ENCODE results near the gene ETV6.

The ETV6 gene

DNA sequence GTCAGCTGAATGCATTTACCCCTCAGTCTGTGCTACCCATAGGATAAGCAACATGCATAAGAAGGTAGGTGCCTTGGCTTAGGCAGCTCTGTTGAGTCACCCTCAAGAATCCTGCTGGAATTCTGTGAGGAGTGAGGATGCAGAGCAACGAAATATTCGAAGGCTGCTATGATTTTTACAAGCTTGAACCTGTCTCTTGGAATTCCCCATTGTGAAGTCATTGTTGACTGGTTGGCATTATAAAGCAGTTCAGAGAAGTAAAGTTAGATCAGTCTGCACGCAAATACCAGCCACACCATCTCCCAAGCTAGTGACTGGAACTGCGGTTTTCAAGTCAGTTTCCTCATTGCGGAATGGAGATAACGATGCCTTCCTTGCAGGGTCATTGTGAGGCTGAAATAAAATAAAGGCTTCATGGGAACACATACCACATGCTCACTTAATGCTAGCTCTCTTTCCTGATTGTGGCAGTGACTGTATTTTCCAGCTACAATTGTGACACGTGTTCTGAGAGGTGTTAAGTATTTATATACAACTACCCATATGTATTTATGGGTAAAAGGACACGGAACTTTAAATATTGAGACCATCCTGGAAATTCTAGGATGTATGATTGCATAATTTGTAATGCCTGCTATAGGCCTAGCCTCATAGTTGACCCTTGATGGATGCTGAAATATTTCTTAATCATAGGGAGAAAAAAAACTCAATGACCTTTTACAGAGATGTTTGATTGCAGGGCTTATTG is 96.7 kb downstream of the ETV6 start:
- no peak for DNase-seq

DNA sequence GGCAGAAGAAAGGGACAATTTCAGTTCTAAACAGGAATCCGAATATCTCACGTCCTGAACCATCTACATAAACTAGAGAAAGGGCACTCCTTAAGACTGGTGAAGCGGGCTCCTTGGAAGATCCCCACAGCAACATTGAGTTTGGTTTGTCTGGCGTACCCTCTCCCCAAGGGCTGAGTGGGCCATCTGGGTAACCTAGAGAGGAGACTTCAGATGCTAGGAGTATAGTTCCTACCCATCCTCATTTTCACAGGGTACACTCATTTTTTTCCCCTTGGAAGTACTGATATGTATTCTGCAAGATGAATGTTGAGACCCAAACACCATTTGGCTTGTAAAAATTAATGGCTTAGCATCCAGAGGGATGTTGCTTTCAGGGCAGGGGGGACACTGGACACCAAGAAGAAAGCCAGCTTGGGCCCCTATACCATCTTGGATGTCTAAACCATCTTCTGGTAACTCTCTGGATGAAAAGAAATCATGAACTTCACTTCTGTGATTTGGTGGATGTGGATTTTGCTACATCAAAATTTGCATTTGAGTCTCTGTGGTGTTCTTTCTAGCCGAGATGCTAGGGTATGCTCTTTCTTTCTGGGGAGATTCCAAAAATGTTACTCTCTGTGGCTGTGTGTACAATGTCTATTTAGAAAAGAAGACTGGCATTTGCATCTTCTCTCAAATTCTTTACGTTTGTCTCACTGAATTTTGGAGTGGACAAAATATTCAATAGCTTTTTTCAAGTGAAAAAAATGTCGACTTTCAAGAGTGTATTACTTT is 97.7 kb downstream of the ETV6 start:
- no peak for DNase-seq

DNA sequence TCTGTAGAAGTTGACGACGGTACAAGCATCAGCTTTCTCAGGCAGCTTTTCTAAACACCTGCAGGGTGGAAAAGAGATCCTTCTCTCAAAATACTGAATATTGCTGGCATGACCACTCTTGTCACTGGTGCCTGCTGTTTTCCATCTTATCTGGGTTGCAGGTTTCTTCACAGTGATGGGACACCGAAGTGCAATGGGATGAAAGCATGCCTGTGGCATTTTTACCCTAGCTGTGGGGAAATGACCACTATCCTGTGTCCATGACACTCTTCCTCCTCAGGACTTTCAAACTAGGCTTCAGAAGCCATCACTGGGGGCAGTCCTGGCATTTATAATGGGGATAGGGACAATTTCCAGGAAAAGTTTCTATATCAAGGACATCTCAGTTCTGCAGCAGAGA is 98.5 kb downstream of the ETV6 start:
- DNase-seq: no peak

DNA sequence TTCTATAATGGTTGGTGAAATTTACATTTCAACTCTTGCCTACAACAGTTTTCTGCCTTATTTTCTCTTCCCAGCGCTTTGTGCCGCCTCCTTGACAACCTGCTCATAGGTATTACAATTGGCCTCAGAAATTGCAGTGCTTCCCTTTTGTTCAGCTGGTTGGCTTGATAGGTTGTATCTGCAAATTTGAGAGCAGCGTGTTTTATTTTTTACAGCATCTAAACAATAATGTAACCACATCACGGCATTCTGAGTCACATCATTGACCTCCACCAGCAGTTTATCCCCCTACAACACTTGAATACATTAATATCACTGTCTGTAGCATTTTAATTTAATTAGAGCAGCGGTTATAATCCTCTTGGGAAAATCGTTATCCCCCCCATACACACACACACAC is 99.4 kb downstream of the ETV6 start:
- no peak for DNase-seq

DNA sequence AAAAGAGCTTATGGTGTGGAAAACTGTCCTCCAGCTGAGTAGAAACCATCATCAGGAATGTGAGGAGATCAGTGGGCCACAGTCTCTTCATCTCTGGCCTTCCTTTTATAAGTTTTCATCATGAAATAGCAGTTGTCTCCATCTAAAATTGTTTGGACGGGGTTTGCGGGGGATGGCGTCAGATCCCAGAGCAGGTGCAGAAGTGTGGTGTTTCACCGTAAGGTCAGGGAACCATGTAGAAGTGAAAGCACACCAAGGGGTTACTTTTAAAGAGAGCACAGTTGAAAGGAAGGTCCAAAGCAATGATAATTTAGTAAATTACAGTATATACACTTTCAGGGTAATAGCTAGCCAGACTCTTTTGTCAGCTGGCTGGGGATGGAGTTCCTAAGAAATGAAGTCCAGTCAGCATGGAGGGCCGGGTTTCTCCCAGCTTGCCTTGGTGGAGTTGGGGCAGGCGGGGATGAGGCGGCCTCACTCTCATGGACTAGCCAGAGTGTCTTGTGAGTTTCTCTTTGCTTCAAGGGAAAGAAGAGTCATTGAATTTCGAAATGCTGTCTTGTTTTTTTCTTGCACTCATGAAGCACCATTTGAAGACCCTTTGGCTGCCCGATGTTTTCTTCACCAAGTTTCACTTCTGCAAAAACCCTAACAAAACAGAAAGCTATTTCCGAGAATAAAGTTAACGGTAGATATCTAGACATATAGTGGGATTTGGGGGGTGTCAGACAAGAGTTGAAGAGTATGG is 100.6 kb downstream of the ETV6 start:
- no peak for DNase-seq

DNA sequence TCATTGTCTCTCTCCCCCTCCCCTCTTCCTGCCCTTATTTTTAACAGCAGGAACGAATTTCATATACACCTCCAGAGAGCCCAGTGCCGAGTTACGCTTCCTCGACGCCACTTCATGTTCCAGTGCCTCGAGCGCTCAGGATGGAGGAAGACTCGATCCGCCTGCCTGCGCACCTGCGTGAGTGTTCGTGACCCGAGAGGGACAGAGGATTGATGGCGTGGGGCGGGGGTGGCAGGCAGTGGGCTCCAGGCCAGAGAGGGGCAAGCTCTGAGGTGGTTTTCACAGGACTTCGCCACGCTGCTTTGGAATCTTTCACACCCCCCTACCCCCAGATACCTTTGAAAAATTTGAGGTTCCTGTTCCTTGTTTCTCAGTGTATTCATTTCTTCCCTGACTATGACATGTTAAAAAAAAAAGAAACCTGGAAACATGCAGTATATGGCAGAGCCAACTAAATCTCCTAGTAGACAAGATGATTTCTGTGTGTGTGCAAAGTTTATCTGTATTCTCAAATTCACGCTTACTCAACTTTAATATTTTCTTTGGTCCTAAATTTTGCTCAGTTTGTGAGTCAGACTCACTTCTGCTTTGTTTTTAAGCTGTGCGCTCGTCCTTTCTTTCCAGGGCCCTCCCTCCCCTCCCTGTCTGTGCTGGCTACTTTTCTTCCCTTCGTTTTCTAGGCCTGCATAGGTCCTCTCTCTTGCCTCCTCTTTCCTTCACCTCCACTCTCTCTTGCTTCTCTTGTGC is 103.1 kb downstream of the ETV6 start:
- DNase-seq: no peak

DNA sequence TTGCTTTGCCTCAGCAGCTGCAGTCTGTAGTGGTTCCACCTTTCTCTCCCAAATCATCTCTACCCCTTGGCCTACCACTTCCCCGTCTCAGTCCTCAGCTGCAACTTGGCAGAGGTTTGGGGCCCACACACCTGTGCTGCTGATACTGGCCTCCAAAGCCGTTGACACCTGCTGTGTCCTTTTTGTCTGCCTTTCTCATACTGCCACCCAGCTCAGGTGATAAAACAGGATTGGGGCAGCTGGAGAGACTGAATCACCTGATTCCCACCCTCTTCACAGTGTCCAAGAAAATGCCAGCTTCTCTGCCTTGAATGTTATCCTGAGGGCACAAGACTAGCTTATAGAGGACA is 103.7 kb downstream of the ETV6 start:
- no peak for DNase-seq

DNA sequence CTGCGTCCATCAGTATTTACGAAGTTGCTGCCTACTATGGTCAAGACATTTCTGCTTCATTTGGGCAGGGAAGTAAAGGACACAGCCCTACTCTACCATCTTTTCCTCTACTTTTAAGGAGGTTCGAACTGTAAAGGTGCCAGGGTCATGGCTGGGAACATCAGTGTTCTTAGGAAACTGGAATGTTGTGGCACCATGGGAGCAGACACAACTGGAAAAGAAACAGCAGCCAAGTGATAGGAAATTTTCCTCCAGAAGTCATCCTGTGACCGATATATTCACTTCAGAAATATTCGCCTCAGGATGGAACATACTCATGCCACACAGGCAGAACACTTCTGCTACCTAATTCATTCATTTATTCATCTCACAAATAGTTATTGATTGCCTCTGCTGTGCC is 104.4 kb downstream of the ETV6 start:
- DNase-seq: no peak

DNA sequence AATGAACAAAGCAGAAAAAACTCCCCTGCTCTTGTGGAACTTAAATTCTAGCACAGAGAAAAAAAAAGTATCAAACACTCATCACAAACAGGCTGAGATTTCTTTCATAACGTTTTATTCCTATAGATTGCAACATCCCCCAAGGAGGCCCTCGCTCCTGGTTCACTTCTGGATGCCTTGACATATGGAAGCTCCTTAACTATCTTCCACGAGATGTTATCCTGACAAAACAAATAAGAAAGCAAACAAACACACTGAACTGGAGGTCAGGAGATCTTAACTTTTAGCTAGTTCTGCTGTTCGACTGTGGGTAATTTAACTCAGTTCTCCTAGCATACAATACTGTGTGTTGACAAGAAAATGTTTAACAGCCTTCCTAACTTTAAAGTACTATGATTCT is 104.8 kb downstream of the ETV6 start:
- no peak for DNase-seq

DNA sequence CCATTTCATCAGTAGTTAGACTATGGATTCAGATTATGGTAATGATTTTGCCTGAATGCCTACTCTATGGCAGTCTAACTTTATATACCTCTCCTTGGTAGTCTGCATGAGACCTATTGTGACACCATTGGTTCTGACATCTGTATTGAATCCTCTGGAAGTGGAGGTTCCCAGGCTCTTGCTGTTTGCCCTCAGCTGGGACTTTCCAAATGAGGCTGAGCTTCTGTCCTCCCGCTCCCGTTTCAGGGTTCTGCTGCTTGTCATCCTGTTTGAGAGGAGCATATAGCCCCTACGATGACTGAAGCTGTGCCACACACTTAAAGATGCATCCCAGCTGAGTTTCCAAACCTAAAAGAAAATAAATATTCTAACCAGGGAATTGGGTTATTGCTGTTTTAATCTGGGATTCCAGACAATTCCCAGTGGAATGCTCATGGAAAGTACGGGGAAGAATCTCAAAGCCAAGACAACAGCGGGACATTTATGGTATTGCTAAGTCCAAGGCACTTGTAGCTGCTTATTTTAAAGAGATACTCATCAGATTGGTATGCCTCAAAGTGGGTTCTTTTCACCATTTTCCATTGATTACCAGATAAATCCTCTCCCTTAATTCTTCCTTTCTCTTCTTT is 105.9 kb downstream of the ETV6 start:
- no peak for DNase-seq

DNA sequence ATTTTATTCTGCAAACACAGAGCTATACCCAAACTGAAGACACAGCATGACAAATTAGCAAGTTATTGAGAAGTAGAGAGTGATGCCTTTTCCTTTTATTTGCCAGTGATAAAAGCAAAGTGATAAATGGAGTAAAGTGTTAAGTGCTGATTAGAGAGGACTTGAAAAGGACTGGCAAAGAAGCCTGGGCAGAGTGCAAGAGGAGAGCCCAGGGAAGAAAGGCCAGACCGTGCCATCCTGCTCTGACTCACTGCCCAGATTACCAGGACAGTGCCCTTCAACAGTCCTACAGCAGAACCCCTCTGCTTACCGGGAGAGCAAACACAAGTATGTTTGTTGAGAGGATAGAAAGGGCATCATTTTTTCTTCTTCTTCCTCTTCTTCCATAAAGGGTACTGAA is 106.5 kb downstream of the ETV6 start:
- no peak for DNase-seq

DNA sequence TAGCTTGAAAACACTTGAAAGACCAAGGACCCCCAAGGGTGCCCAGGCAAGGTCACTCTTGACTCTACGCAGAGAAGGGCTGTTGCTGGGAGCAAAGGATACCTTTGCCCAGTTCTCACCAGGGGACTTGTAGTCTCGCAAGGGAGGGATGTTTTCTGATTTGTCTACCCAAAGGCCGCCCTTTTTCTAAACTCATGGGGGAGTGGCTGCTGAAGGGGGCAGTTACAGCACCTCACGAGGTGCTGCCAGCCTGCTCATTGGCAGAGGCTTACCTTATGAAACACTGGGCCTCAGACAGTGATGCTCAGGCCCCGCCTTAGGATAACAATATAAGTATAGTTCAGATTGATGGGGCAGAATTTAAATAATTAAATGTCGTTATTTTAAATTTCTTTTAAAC is 107.0 kb downstream of the ETV6 start:
- DNase-seq: no peak

DNA sequence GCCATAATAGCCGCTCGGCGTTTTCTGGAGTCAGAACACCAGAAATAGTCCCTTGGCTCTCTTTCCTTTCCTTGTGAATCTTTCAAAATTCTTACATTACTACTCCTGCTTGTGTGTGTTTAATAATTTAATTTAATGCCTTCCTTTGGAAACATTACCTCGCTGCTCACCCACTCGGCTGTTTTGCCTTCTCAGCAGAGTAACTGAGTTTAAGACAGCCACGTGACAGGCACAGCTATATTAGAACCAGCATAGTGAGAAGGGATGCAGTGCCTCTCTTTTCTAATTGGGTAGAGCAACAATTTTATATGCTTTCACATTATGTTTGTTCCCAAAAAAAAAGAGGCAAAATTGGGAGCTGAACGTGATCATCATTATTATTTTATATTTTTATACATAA is 107.6 kb downstream of the ETV6 start:
- no peak for DNase-seq

DNA sequence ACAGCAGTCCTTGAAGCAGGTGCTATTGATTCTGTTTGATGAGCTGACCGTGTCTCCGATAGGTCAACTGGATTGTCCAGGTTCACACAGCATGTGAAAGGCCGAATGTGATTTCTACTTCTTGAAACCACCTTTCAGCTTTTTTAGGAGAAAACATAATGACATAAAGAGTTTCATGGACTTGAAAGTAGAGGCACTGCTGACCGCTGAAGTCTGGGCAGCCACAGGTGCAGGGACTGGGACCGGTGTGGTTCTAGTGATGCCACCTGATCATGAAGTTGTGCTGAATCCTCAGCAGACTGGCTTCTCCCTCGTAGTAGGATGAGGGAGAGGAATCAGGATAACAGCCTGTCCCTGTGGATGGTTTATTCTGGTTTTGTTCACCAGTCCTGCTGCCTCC is 108.1 kb downstream of the ETV6 start:
- DNase-seq: no peak

DNA sequence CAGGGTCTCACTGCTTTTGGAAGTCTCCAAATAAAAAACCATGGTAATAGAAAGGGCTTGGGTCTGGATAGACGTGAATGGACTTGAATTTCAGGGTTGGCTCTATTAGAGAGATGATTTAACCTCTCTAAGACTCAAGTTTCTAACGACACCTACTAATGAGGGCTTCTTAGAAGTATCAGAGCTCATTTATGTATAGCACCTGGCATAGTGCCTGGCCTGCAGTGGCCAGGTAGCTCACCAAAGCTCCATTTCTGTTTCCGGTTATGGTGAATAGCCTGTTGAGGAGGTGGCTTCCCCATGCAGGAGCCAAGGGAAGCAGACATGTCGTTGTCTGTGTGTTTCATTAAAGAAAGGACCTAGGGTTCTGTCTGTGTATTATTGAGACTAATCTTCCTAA is 108.6 kb downstream of the ETV6 start:
- DNase-seq: no peak

DNA sequence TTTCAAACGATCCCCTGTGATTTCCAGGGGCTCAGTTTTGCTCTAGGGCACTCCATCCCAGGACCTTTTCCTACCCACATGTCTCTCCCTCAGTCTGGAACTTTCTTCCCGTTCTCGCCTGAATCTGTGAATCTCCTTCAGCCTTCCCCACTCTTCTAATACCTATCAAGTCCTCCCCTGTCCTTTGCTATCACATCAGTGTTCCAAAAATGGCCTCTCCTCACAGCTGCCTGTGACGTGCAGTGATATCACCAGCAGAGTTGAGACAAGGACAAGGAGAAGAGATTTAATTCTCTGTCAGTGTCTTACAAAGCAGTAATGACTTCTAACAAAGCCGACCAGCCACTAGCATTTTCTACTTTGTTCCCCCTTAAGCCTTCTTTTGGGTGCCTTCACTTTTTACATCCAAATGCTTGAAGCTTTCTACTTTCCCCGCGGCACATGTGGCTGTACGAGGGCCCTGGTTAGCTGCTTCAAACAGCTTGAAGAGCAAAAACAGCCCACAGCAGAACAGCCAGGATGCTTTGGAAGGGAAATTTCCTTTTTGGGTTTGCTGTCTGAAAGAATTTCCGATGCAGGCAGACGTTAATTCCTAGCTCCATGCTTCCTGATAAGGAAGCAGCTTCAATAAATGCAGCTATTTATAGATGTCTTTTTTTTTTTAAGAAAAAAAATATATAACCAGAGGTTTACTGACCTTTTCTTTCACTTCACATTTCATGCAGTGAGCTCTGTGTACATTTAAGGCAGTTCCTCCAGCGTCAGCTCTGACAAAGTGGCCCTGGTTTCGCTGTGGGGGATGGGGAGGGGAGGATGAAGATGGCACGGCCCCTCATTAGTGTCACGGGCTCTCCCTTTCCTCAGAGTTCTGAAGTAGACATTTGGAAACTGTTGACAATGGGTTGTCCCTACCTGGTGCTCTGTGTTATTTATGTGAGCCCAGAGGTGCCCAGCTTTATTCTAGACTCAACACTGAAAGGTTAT is 109.3 kb downstream of the ETV6 start:
- no peak for DNase-seq

DNA sequence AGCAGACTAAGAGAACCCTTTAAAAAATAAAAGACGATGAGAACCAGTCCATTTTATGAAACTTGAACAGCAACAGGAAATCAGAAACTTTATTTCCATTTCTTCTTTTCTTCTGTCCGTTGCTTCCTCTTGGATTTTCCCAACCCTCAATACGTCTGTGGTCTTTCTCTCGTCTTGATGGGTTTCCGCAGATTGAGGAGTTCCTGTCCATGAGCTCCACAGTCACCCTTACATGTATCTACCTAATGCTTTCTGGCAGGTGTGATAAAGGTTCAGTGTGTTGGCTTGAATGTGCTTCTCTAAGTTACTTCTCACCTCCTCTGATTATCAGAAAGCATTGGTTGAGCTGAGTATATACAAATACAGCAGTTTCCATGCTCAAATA is 110.0 kb downstream of the ETV6 start:
- no peak for DNase-seq

DNA sequence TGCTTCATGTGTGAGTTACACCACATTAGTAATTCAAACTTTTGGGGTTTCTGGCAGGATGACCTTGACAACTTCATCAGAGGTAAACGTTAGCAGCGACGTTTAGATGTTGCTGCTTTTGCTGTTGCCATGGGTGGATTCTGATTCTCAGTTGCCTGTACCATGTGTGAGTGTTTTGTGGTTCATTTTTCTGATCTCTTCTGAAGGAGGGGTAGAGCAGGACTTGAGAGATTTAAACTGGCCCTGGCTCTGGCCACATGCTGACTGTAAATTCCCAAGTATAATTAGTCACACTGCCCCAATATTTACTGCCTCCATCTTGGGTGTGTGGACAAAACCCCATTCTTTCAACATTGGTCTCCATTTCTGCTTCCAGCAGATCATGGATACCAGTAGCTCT is 110.4 kb downstream of the ETV6 start:
- DNase-seq: no peak

DNA sequence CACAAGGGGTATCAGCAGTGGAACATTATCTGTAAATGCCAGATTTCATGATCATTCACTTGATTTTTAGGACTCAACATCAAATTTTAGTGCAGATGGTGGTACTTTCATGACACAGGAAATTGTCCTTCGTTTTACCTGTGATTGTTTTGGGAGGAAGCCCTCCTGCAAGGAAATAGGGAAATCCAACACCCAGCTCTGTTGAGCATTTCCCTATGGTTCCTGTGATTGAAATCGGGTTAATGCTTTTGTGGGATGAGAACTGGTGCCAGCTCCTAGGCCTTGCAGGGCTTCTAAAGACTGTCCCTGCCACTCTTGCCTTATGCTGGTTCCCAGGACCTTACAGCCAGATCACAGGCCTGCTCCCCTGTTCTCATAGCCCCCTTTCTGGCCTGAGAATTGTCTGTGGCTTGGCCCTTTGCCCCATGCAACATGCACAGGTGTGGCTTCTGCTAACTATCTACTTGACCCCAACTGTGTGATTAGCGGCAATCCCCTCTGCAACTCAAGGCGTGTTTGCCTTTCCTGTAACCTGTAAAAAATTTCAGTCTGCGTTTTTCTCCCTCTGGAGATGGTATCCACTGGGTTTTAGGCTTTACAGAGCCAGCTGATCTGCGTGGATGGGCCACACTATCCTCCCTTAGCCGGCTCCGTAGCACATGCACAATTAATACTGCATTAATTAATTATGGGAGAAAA is 112.5 kb downstream of the ETV6 start:
- no peak for DNase-seq

DNA sequence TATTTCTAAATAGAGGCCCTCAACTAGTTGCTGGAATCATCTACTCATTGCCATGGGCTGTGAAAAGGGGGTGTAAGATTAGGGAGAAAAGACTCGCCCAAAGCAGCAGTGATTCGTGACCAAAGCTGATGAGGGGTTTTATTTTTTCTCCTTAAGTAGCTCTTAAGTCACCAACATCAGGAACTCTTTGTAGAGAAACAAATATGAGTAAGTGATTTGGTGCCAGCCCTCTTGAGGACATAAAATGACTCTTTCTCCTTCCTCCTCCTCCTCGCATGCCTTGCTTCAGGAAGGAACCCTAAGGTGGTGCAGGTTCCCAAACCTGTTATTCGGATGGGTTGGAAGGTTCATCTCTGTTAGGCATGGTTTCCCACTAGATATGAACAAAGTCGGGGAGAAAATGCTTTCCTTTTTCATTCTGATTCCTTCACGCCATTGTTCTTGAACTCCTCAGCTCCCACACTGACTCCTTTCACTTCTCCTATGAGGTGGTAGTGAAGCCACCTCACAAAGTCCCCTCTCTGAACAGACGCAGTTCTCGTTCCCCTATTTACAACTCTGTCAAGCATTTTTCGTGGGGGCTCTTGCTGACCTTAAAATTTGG is 113.4 kb downstream of the ETV6 start:
- no peak for DNase-seq
